ENCODE data around the gene SLC25A27.
A peak's percentile ranks its signal among the peaks of the same experiment; 100 is the strongest.

SLC25A27 gene

GRCh38 chr6:46699970-46700369, 47.2 kb downstream of the SLC25A27 start:
- no peak for DNase-seq (ENCODE audit: low read depth)
- no peak overlapping the region for H3K4me3 ChIP-seq (ENCODE audit: low read depth, low read length)
- TF ChIP-seq POLR2A (IDR thresholded peaks at IDR 0.05; ENCODE audit: extremely low read depth, insufficient read length) (no peak), CTCF (IDR thresholded peaks at IDR 0.05; ENCODE audit: low read depth, low read length) (no peak), MAX (IDR thresholded peaks at IDR 0.05; ENCODE audit: low read depth, low read length) (no peak), MYC (IDR thresholded peaks at IDR 0.05; ENCODE audit: low read depth, low read length) (no peak)

- DNase-seq (ENCODE audit: low read depth) = peak; percentile 67
- no peak overlapping the region for H3K4me3 ChIP-seq (ENCODE audit: low read depth, low read length)
- TF ChIP-seq POLR2A (IDR thresholded peaks at IDR 0.05; ENCODE audit: extremely low read depth, insufficient read length) = no peak
- peak; percentile 66 for TF ChIP-seq MYC (IDR thresholded peaks at IDR 0.05; ENCODE audit: low read depth, low read length)
- TF ChIP-seq MAX (IDR thresholded peaks at IDR 0.05; ENCODE audit: low read depth, low read length) = peak; percentile 55
- peak; percentile 6 for TF ChIP-seq CTCF (IDR thresholded peaks at IDR 0.05; ENCODE audit: low read depth, low read length)
Measured at GRCh38 chr6:46704562-46704961, 51.8 kb downstream of the SLC25A27 start.

GRCh38 chr6:46706464-46706863, 53.7 kb downstream of the SLC25A27 start:
- no peak for TF ChIP-seq CTCF (IDR thresholded peaks at IDR 0.05; ENCODE audit: low read depth, low read length)
- TF ChIP-seq MYC (IDR thresholded peaks at IDR 0.05; ENCODE audit: low read depth, low read length) = no peak
- no peak for TF ChIP-seq MAX (IDR thresholded peaks at IDR 0.05; ENCODE audit: low read depth, low read length)
- TF ChIP-seq POLR2A (IDR thresholded peaks at IDR 0.05; ENCODE audit: extremely low read depth, insufficient read length) = no peak
- H3K4me3 ChIP-seq (ENCODE audit: low read depth, low read length) = no peak overlapping the region
- no peak for DNase-seq (ENCODE audit: low read depth)

- TF ChIP-seq POLR2A (IDR thresholded peaks at IDR 0.05; ENCODE audit: extremely low read depth, insufficient read length) (no peak), CTCF (IDR thresholded peaks at IDR 0.05; ENCODE audit: low read depth, low read length) (no peak), MYC (IDR thresholded peaks at IDR 0.05; ENCODE audit: low read depth, low read length) (no peak), MAX (IDR thresholded peaks at IDR 0.05; ENCODE audit: low read depth, low read length) (no peak)
- no peak for DNase-seq (ENCODE audit: low read depth)
- H3K4me3 ChIP-seq (ENCODE audit: low read depth, low read length) = no peak overlapping the region
Measured at GRCh38 chr6:46711491-46711890, 58.7 kb downstream of the SLC25A27 start.

- peak; percentile 6 for DNase-seq (ENCODE audit: low read depth)
- no peak for TF ChIP-seq MAX (IDR thresholded peaks at IDR 0.05; ENCODE audit: low read depth, low read length)
- no peak for TF ChIP-seq MYC (IDR thresholded peaks at IDR 0.05; ENCODE audit: low read depth, low read length)
- TF ChIP-seq POLR2A (IDR thresholded peaks at IDR 0.05; ENCODE audit: extremely low read depth, insufficient read length) = no peak
- no peak for TF ChIP-seq CTCF (IDR thresholded peaks at IDR 0.05; ENCODE audit: low read depth, low read length)
- no peak overlapping the region for H3K4me3 ChIP-seq (ENCODE audit: low read depth, low read length)
Measured at GRCh38 chr6:46715141-46715540, 62.4 kb downstream of the SLC25A27 start.

GRCh38 chr6:46719099-46719498, 66.3 kb downstream of the SLC25A27 start:
- no peak for DNase-seq (ENCODE audit: low read depth)
- TF ChIP-seq CTCF (IDR thresholded peaks at IDR 0.05; ENCODE audit: low read depth, low read length) (no peak), MAX (IDR thresholded peaks at IDR 0.05; ENCODE audit: low read depth, low read length) (no peak)
- no peak overlapping the region for H3K4me3 ChIP-seq (ENCODE audit: low read depth, low read length)

Measured in NB4 (cell line).